ENCODE measurements around the gene CREM. TPM values are rescaled to one million over a fixed set of nuclear protein-coding genes. Genes with fewer than 3 reads are reported as not detected.
A peak's percentile ranks its signal among the peaks of the same experiment; 100 is the strongest.

The CREM gene
- total RNA-seq, 1 donor from 2014 or later: 28.6 TPM

DNA sequence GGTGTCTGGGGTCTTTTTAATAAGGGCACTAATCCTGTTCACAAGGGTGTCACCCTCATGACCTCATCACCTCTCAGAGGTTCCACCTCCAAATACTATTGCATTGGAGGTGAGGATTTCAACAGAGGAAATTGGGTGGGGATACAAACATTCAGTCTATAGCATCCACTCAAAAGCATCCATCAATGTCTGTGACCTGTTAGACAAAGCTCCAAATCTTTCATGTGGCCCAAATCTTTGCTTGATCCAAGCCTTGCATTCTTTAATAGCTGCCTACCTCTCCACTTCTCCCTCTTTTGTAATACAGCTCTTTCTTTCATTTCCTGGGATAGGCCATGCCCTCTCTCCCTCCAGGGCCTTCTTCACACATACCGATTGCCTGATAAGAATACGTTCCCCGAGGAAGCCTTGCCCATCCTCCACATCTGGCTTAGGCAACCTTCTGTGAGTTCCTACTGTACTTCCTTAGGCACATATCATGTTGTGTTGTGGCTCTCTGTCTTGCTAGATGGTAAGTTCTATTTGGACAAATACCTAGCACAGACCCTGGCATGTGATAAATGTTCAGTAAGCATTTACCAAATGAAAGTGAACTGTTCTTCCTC, 66.1 kb downstream of the CREM start:
- TF ChIP-seq, protein P1, sequence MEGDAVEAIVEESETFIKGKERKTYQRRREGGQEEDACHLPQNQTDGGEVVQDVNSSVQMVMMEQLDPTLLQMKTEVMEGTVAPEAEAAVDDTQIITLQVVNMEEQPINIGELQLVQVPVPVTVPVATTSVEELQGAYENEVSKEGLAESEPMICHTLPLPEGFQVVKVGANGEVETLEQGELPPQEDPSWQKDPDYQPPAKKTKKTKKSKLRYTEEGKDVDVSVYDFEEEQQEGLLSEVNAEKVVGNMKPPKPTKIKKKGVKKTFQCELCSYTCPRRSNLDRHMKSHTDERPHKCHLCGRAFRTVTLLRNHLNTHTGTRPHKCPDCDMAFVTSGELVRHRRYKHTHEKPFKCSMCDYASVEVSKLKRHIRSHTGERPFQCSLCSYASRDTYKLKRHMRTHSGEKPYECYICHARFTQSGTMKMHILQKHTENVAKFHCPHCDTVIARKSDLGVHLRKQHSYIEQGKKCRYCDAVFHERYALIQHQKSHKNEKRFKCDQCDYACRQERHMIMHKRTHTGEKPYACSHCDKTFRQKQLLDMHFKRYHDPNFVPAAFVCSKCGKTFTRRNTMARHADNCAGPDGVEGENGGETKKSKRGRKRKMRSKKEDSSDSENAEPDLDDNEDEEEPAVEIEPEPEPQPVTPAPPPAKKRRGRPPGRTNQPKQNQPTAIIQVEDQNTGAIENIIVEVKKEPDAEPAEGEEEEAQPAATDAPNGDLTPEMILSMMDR (IDR thresholded peaks at IDR 0.05; ENCODE audit: partially characterized antibody, unreplicated experiment): no peak
- Mint-ChIP-seq H3K9me3 (ENCODE audit: unreplicated experiment) (peaks cover 4% of the 10 kb centered on the region), H3K27me3 (ENCODE audit: unreplicated experiment) (no peaks in the 10 kb centered on the region), H3K4me3 (ENCODE audit: unreplicated experiment) (no peak overlapping the region), H3K36me3 (ENCODE audit: unreplicated experiment) (peaks cover 7% of the 10 kb centered on the region), H3K27ac (ENCODE audit: unreplicated experiment) (no peak overlapping the region), H3K4me1 (ENCODE audit: low read depth, unreplicated experiment) (peaks cover 13% of the 10 kb centered on the region)
- no peak for DNase-seq

DNA sequence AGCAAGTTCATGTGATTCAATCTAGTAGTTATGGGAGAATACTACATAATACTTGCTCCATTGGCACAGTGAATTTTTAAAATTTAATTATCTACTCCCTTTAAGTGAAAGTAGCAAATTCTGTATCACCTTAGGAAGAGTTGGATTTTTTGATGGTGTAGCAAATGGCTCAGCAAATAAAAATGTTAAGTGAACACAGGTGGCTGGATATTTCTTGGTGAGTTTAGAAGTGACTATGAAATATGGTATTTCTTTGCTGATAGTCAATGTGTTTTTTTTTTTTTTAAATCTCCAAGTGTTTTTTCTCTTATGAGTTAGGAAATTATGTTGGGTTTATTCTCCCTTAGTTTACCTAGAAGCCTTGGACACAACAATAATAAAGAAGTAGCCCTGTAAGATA, 67.8 kb downstream of the CREM start:
- TF ChIP-seq, protein P1 (IDR thresholded peaks at IDR 0.05; ENCODE audit: partially characterized antibody, unreplicated experiment): no peak
- Mint-ChIP-seq H3K27ac (ENCODE audit: unreplicated experiment) (no peak overlapping the region), H3K4me1 (ENCODE audit: low read depth, unreplicated experiment) (peaks cover 13% of the 10 kb centered on the region)

DNA sequence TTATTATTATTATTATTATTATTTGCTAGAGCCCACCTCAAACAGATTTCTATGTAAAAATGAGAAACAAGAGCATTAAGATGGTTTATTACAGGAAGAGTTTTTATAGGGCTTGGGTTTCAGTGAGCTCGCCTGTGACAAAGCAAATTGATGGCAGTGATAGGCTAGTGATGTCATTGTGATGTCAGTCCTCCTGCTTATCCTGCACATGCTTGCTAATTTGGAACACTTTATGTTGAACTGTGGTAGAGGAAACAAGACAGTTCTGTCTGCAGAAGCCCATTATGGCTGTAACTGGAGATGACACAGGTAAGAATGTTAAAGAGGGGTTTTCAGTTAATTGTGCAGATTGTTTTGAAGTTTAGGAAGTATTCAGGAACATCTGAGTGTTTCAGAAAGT, 68.3 kb downstream of the CREM start:
- peaks cover 13% of the 10 kb centered on the region for H3K4me1 Mint-ChIP-seq (ENCODE audit: low read depth, unreplicated experiment)
- H3K36me3 Mint-ChIP-seq (ENCODE audit: unreplicated experiment): peaks cover 7% of the 10 kb centered on the region
- TF ChIP-seq, protein P1 (IDR thresholded peaks at IDR 0.05; ENCODE audit: partially characterized antibody, unreplicated experiment): no peak
- peaks cover 2% of the 10 kb centered on the region for H3K9me3 Mint-ChIP-seq (ENCODE audit: unreplicated experiment)
- no peaks in the 10 kb centered on the region for H3K27me3 Mint-ChIP-seq (ENCODE audit: unreplicated experiment)
- no peak overlapping the region for H3K4me3 Mint-ChIP-seq (ENCODE audit: unreplicated experiment)
- H3K27ac Mint-ChIP-seq (ENCODE audit: unreplicated experiment): no peak overlapping the region
- no peak for DNase-seq

More for the DNA sequence above, 67.8 kb downstream of the CREM start:
- Mint-ChIP-seq H3K36me3 (ENCODE audit: unreplicated experiment) (peaks cover 7% of the 10 kb centered on the region), H3K9me3 (ENCODE audit: unreplicated experiment) (peaks cover 2% of the 10 kb centered on the region), H3K27me3 (ENCODE audit: unreplicated experiment) (no peaks in the 10 kb centered on the region), H3K4me3 (ENCODE audit: unreplicated experiment) (no peak overlapping the region)
- DNase-seq: no peak

DNA sequence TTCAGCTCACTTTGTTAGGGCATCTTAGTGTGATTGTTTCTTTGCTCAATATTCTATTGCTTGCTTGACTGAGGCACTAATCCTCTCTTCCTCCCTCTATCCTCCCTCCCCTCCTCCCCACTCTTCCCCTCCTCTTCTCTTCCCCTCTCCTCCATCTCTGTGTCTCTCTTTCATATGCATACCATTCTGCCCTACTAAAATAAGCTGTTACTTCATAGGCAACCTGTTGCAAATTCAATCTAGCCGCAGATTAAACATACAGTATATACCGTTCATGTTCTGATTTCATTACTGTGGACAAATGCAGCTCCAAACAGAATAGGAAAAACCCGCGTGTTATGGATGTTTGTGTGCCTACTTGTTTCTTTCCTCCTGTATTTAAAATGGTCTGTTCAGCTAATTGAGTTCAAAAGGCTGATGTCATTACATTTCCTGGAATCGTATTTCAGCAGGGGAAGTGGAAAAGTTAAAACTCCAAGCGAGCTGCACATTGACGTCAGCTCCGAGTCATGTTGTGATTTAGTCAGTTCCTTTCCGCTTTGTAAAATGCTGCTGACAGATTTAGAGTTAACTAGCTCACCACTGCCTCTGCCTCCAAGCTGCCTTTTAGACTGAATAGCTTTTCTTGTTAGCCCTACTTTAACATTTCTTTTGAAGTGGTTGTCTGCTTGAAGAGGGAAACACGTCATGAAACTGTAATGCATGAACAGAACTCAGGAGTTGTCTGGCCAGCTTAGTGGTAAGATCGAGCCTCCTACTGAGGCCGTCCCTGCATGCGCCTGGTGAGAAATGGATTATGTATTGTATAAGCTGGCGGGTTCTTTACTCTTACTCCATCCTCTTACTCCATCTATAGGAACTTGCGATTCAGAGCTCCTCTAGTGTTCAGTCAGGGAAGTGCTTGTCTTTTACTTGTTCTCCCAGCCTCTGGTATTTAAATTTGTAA, 69.0 kb downstream of the CREM start:
- Mint-ChIP-seq H3K4me3 (ENCODE audit: unreplicated experiment) (peak overlapping the region; percentile 53), H3K4me1 (ENCODE audit: low read depth, unreplicated experiment) (peaks cover 15% of the 10 kb centered on the region), H3K36me3 (ENCODE audit: unreplicated experiment) (peaks cover 7% of the 10 kb centered on the region), H3K27ac (ENCODE audit: unreplicated experiment) (peak overlapping the region; percentile 56), H3K9me3 (ENCODE audit: unreplicated experiment) (no peaks in the 10 kb centered on the region), H3K27me3 (ENCODE audit: unreplicated experiment) (no peaks in the 10 kb centered on the region)
- TF ChIP-seq, protein P1 (IDR thresholded peaks at IDR 0.05; ENCODE audit: partially characterized antibody, unreplicated experiment): peak; percentile 89
- no peak for DNase-seq

DNA sequence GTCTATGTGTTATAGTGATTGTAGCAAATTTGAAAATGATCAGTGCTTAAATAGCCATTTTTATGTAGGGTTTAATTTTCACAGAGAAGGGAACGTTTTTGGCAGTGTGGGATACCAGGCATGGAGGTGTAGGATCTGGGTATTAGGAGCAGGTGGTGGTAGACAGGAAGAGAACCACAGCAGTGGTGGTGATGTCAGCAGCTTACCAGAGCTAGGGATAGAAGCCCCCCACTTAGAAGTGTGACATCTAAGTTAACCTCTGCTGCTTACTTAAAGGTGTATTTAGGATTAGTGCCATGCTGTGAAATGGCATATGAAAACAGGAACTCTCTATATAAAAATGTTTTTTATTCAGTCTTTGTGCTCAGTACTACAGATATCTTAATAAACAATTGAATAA, 73.8 kb downstream of the CREM start:
- no peaks in the 10 kb centered on the region for H3K9me3 Mint-ChIP-seq (ENCODE audit: unreplicated experiment)
- TF ChIP-seq, protein P1 (IDR thresholded peaks at IDR 0.05; ENCODE audit: partially characterized antibody, unreplicated experiment): no peak
- H3K27me3 Mint-ChIP-seq (ENCODE audit: unreplicated experiment): no peaks in the 10 kb centered on the region
- H3K27ac Mint-ChIP-seq (ENCODE audit: unreplicated experiment): no peak overlapping the region
- no peaks in the 10 kb centered on the region for H3K36me3 Mint-ChIP-seq (ENCODE audit: unreplicated experiment)
- H3K4me3 Mint-ChIP-seq (ENCODE audit: unreplicated experiment): no peak overlapping the region
- no peak for DNase-seq
- peaks cover 8% of the 10 kb centered on the region for H3K4me1 Mint-ChIP-seq (ENCODE audit: low read depth, unreplicated experiment)
